Thyroid gland (tissue), 4 donors: Measurements from ENCODE around the gene SUMF1. TPM values are rescaled to one million over a fixed set of nuclear protein-coding genes. Genes with fewer than 3 reads are reported as not detected.

Experiments used
- DNase-seq, 2 donors: peaks; one replicate each; pipeline ENCODE4 v3.0.0-alpha.2; 2019
- H3K27ac ChIP-seq, 3 donors: fragments of 200-600 bp; sonication (generic); 1 replicate in 2 of 3; 2 replicates in 1 of 3; pipeline ENCODE4 v1.5.1; 2016 to 2019; ENCODE audit warnings: mild to moderate bottlenecking in 1 of 3, moderate library complexity in 1 of 3
- H3K27me3 ChIP-seq: fragments of 200-600 bp; sonication (generic); one replicate; pipeline ENCODE4 v1.5.1; 2019
- H3K36me3 ChIP-seq, 2 donors: fragments of 200-600 bp; sonication (generic); one replicate each; pipeline ENCODE4 v1.5.1; 2016 to 2019
- H3K4me1 ChIP-seq, 2 donors: fragments of 200-600 bp; sonication (generic); one replicate each; pipeline ENCODE4 v1.5.1; 2017 to 2019
- H3K4me3 ChIP-seq, 3 donors: fragments of 200-600 bp; sonication (generic); replicated peaks in 1 of 3; 1 replicate in 2 of 3; 2 replicates in 1 of 3; pipeline ENCODE4 v1.5.1; 2016; ENCODE audit warnings: mild to moderate bottlenecking in 1 of 3
- H3K9me3 ChIP-seq: fragments of 200-600 bp; sonication (generic); one replicate; pipeline ENCODE4 v1.5.1; 2017
- CTCF ChIP-seq, 6 experiments: fragments of 200-600 bp in 3 of 6; fragments of 450-650 bp in 3 of 6; sonication (generic) in 3 of 6; IDR thresholded peaks; one replicate each; pipeline ENCODE4 v1.5.1; 2016 to 2019; ENCODE audit warnings: antibody characterized with exemption in 6 of 6, mild to moderate bottlenecking in 2 of 6, inconsistent platforms in 1 of 6, moderate library complexity in 1 of 6
- POLR2A ChIP-seq, 2 donors: fragments of 450-650 bp; IDR thresholded peaks; one replicate each; pipeline ENCODE4 v1.6.1; 2017; ENCODE audit warnings: antibody characterized with exemption in 2 of 2, mild to moderate bottlenecking in 2 of 2, moderate library complexity in 1 of 2
- WGBS, 2 donors: methylation state at CpG; one replicate each; pipeline ENCODE4 v1.1.5; 2017; 5-methylcytosine and 5-hydroxymethylcytosine counted together
- intact Hi-C: fragments of 100-400 bp; cut with DNase I; formaldehyde crosslinking; loops from one replicate; pipeline ENCODE4 v1.15.1; 2023
- total RNA-seq, 4 donors: library from RNA; depleted of rRNA; stranded (reverse); fragments of >200 nt; gene quantifications; one replicate each; pipeline ENCODE4 v1.2.3, GENCODE V29; 2016

SUMF1 gene
- total RNA-seq, 4 donors from 2014 or later, result 58.8 to 98.3 (median 74.5) TPM

- TF ChIP-seq CTCF (IDR thresholded peaks at IDR 0.05) (no peak), POLR2A (IDR thresholded peaks at IDR 0.05) (no peak)
- intact Hi-C loops, result no loop called here
- Histone ChIP-seq H3K4me3 (peak overlapping the region in 1 of 3 donors; percentile 4), H3K9me3 (no peaks in the 10 kb centered on the region), H3K27me3 (no peaks in the 10 kb centered on the region), H3K4me1 (peaks cover 56 to 58% of the 10 kb centered on the region in 2 donors), H3K36me3 (no peaks in the 10 kb centered on the region), H3K27ac (peak overlapping the region; percentile 59 to 84 (median 83))
- peak; percentile 50 to 59 for DNase-seq
- 25 to 27% methylated on average over 13 to 14 of the region's 14 CpGs for WGBS, 2 donors
Observed at GRCh38 chr3:4504340-4505261, 37.5 kb upstream of the SUMF1 start.

- no peak overlapping the region for H3K4me3 ChIP-seq
- intact Hi-C loops, result no loop called here
- no peaks in the 10 kb centered on the region for H3K9me3 ChIP-seq
- no peak for DNase-seq
- no peaks in the 10 kb centered on the region for H3K36me3 ChIP-seq
- H3K27me3 ChIP-seq, result no peaks in the 10 kb centered on the region
- WGBS, 2 donors, result 72 to 89% methylated on average over 5 of the region's 5 CpGs
- peak overlapping the region in 2 of 3 donors; percentile 83 to 84 for H3K27ac ChIP-seq
- TF ChIP-seq CTCF (IDR thresholded peaks at IDR 0.05), result no peak
- TF ChIP-seq POLR2A (IDR thresholded peaks at IDR 0.05), result no peak
- peaks cover 44 to 50% of the 10 kb centered on the region in 2 donors for H3K4me1 ChIP-seq
Observed at GRCh38 chr3:4503050-4503449, 36.0 kb upstream of the SUMF1 start.

- Histone ChIP-seq H3K4me1 (peaks cover 33 to 40% of the 10 kb centered on the region in 2 donors), H3K4me3 (no peak overlapping the region), H3K9me3 (no peaks in the 10 kb centered on the region), H3K36me3 (no peaks in the 10 kb centered on the region), H3K27ac (no peak overlapping the region), H3K27me3 (no peaks in the 10 kb centered on the region)
- TF ChIP-seq POLR2A (IDR thresholded peaks at IDR 0.05) (no peak), CTCF (IDR thresholded peaks at IDR 0.05) (no peak)
- intact Hi-C loops, result no loop called here
- 86% methylated on average over 9 of the region's 9 CpGs for WGBS, 2 donors
- no peak for DNase-seq
Observed at GRCh38 chr3:4501927-4502326, 34.9 kb upstream of the SUMF1 start.

- Histone ChIP-seq H3K27me3 (no peaks in the 10 kb centered on the region), H3K36me3 (no peaks in the 10 kb centered on the region), H3K27ac (no peak overlapping the region), H3K9me3 (no peaks in the 10 kb centered on the region), H3K4me1 (peaks cover 36 to 39% of the 10 kb centered on the region in 2 donors), H3K4me3 (no peak overlapping the region)
- no peak for DNase-seq
- intact Hi-C loops, result no loop called here
- 78 to 88% methylated on average over 3 of the region's 3 CpGs for WGBS, 2 donors
- TF ChIP-seq CTCF (IDR thresholded peaks at IDR 0.05) (no peak), POLR2A (IDR thresholded peaks at IDR 0.05) (no peak)
Observed at GRCh38 chr3:4501437-4501836, 34.4 kb upstream of the SUMF1 start.

- no peaks in the 10 kb centered on the region for H3K36me3 ChIP-seq
- no peaks in the 10 kb centered on the region for H3K9me3 ChIP-seq
- TF ChIP-seq CTCF (IDR thresholded peaks at IDR 0.05) (no peak), POLR2A (IDR thresholded peaks at IDR 0.05) (no peak)
- WGBS, 2 donors, result 78 to 89% methylated on average over 5 of the region's 5 CpGs
- intact Hi-C loops, result no loop called here
- no peak for DNase-seq
- peaks cover 8 to 26% of the 10 kb centered on the region in 2 donors for H3K4me1 ChIP-seq
- H3K27ac ChIP-seq, result no peak overlapping the region
- H3K4me3 ChIP-seq, result no peak overlapping the region
- no peaks in the 10 kb centered on the region for H3K27me3 ChIP-seq
Observed at GRCh38 chr3:4498446-4498845, 31.4 kb upstream of the SUMF1 start.
